H1 (cell line): ENCODE data around the gene TNIK. TPM values are rescaled to one million over a fixed set of nuclear protein-coding genes. Genes with fewer than 3 reads are reported as not detected.

ENCODE experiments used
- CTCF ChIA-PET: fragments of 300-600 bp; sonication (Branson Sonifier 250); formaldehyde crosslinking; loops from one replicate; lab custom pipeline; 2021; ENCODE audit not compliant: partially characterized antibody; lab: Charles Lee
- POLR2A ChIA-PET: fragments of 300-600 bp; sonication (Branson Sonifier 250); formaldehyde crosslinking; loops from one replicate; lab custom pipeline; 2021; ENCODE audit warnings: inconsistent platforms; ENCODE audit not compliant: partially characterized antibody; lab: Charles Lee
- DNase-seq, 2 experiments: peaks; one replicate each; pipeline versions ENCODE4 v3.0.0 to v3.0.0-alpha.2; 2010 to 2022; ENCODE audit warnings: low spot score in 2 of 2, low read depth in 1 of 2, mixed read lengths in 1 of 2
- FAIRE-seq: peaks from 2 replicates; lab custom pipeline; 2011; peaks lifted over from hg19 to GRCh38; lab: Jason Lieb, UNC
- H2AFZ ChIP-seq: 2 replicates; pipeline ENCODE4 v1.8.1; 2012; ENCODE audit warnings: low read length, inconsistent platforms
- H2AK5ac ChIP-seq: 2 replicates; pipeline ENCODE4 v1.6.1; 2013; ENCODE audit warnings: low read depth, low read length
- H2BK120ac ChIP-seq: replicated peaks from 2 replicates; pipeline ENCODE3; 2013; ENCODE audit warnings: low read depth, low read length, inconsistent platforms
- H2BK12ac ChIP-seq: 2 replicates; pipeline ENCODE4 v1.6.1; 2013; ENCODE audit warnings: low read depth, low read length
- H2BK15ac ChIP-seq: 2 replicates; pipeline ENCODE4 v1.6.1; 2013; ENCODE audit warnings: low read length
- H2BK20ac ChIP-seq: 2 replicates; pipeline ENCODE4 v1.6.1; 2013; ENCODE audit warnings: low read length
- H2BK5ac ChIP-seq: 2 replicates; pipeline ENCODE4 v1.6.1; 2013; ENCODE audit warnings: low read depth, low read length
- H3K14ac ChIP-seq: 2 replicates; pipeline ENCODE4 v1.6.1; 2013; ENCODE audit warnings: inconsistent platforms; ENCODE audit not compliant: insufficient read length
- H3K18ac ChIP-seq: 2 replicates; pipeline ENCODE4 v1.6.1; 2013; ENCODE audit warnings: low read length; ENCODE audit errors: extremely low read depth
- H3K23ac ChIP-seq: 2 replicates; pipeline ENCODE4 v1.6.1; 2013; ENCODE audit warnings: inconsistent platforms; ENCODE audit not compliant: insufficient read length
- H3K23me2 ChIP-seq: 2 replicates; pipeline ENCODE4 v1.6.1; 2013; ENCODE audit warnings: low read depth, low read length
- H3K27ac ChIP-seq: 2 replicates; pipeline ENCODE4 v1.6.1; 2011; ENCODE audit warnings: low read depth, low read length, inconsistent platforms
- H3K27me3 ChIP-seq, 4 experiments: replicated peaks in 1 of 4; 1 replicate in 1 of 4; 2 replicates in 3 of 4; pipeline versions ENCODE4 v1.6.1 to v1.8.1; 2011 to 2013; ENCODE audit warnings: low read length in 3 of 4, mild to moderate bottlenecking in 3 of 4, inconsistent platforms in 2 of 4, mixed read lengths in 2 of 4, moderate library complexity in 1 of 4; ENCODE audit not compliant: control insufficient read depth in 3 of 4, insufficient read depth in 3 of 4; ENCODE audit errors: extremely low read depth in 1 of 4
- H3K36me3 ChIP-seq, 4 experiments: 2 replicates each; pipeline versions ENCODE4 v1.6.1 to v1.8.1; 2011 to 2013; ENCODE audit warnings: mild to moderate bottlenecking in 4 of 4, low read length in 3 of 4, moderate library complexity in 2 of 4, control low read depth in 1 of 4, inconsistent platforms in 1 of 4; ENCODE audit not compliant: insufficient read depth in 4 of 4, control insufficient read depth in 2 of 4
- H3K4ac ChIP-seq: replicated peaks from 2 replicates; pipeline ENCODE3; 2013; ENCODE audit warnings: low read length, low read depth, mixed read lengths, inconsistent platforms; ENCODE audit not compliant: insufficient read length
- H3K4me1 ChIP-seq, 4 experiments: replicated peaks in 1 of 4; 1 replicate in 1 of 4; 2 replicates in 3 of 4; pipeline versions ENCODE4 v1.6.1 to v1.8.1; 2011 to 2013; ENCODE audit warnings: low read length in 3 of 4, inconsistent platforms in 2 of 4, mixed read lengths in 1 of 4; ENCODE audit not compliant: insufficient read depth in 4 of 4, control insufficient read depth in 3 of 4
- H3K4me2 ChIP-seq, 2 experiments: 2 replicates each; pipeline versions ENCODE4 v1.6.1 to v1.8.1; 2011 to 2013; ENCODE audit warnings: low read depth in 2 of 2, low read length in 2 of 2, control low read depth in 1 of 2, inconsistent platforms in 1 of 2, mild to moderate bottlenecking in 1 of 2; ENCODE audit not compliant: insufficient read depth in 1 of 2
- H3K4me3 ChIP-seq, 4 experiments: fragments of 200-600, 300-600 bp in 1 of 4; sonication (generic), shearing (Covaris generic), sonication (Bioruptor Twin) in 1 of 4; 2 replicates each; pipeline versions ENCODE4 v1.5.1 to v1.8.1; 2011 to 2016; ENCODE audit warnings: low read length in 4 of 4, low read depth in 3 of 4, control low read depth in 2 of 4, inconsistent platforms in 2 of 4, mild to moderate bottlenecking in 2 of 4, mixed read lengths in 1 of 4, moderate library complexity in 1 of 4; ENCODE audit not compliant: insufficient read depth in 2 of 4; ENCODE audit errors: extremely low read depth in 1 of 4
- H3K56ac ChIP-seq: replicated peaks from 2 replicates; pipeline ENCODE3; 2013; ENCODE audit warnings: low read depth, mild to moderate bottlenecking, mixed read lengths, low read length, inconsistent platforms; ENCODE audit not compliant: insufficient read length
- H3K79me1 ChIP-seq: 2 replicates; pipeline ENCODE4 v1.6.1; 2013; ENCODE audit warnings: low read depth, low read length, control low read depth
- H3K79me2 ChIP-seq, 2 experiments: 2 replicates each; pipeline versions ENCODE4 v1.6.1 to v1.8.1; 2012 to 2013; ENCODE audit warnings: low read length in 2 of 2, mild to moderate bottlenecking in 2 of 2, inconsistent platforms in 1 of 2; ENCODE audit not compliant: insufficient read depth in 2 of 2, control insufficient read depth in 1 of 2
- H3K9ac ChIP-seq, 4 experiments: replicated peaks in 1 of 4; 1 replicate in 1 of 4; 2 replicates in 3 of 4; pipeline versions ENCODE4 v1.6.1 to v1.8.1; 2011 to 2013; ENCODE audit warnings: low read depth in 3 of 4, low read length in 3 of 4, control low read depth in 2 of 4, mild to moderate bottlenecking in 2 of 4, moderate library complexity in 2 of 4, inconsistent platforms in 1 of 4; ENCODE audit errors: extremely low read depth in 1 of 4
- H3K9me3 ChIP-seq, 2 experiments: 2 replicates each; pipeline versions ENCODE4 v1.6.1 to v1.8.1; 2012 to 2013; ENCODE audit warnings: mild to moderate bottlenecking in 2 of 2, moderate library complexity in 2 of 2, control low read depth in 1 of 2, inconsistent platforms in 1 of 2, low read depth in 1 of 2, low read length in 1 of 2, mixed read lengths in 1 of 2; ENCODE audit not compliant: insufficient read depth in 2 of 2
- H4K20me1 ChIP-seq, 2 experiments: replicated peaks in 1 of 2; 2 replicates each; pipeline versions ENCODE3 to v1.8.1; 2011 to 2013; ENCODE audit warnings: inconsistent platforms in 2 of 2, low read length in 2 of 2, mild to moderate bottlenecking in 1 of 2; ENCODE audit not compliant: insufficient read depth in 2 of 2, control insufficient read depth in 1 of 2
- H4K5ac ChIP-seq: 2 replicates; pipeline ENCODE4 v1.6.1; 2013; ENCODE audit warnings: low read length, low read depth, mixed read lengths, inconsistent platforms; ENCODE audit not compliant: insufficient read length
- H4K8ac ChIP-seq: 2 replicates; pipeline ENCODE4 v1.8.0; 2013; ENCODE audit warnings: mild to moderate bottlenecking, moderate library complexity, low read length, inconsistent platforms; ENCODE audit not compliant: insufficient read depth; ENCODE audit errors: extremely low read depth
- H4K91ac ChIP-seq: replicated peaks from 2 replicates; pipeline ENCODE3; 2013; ENCODE audit warnings: low read length, mixed read lengths, inconsistent platforms; ENCODE audit not compliant: insufficient read length
- CTBP2 ChIP-seq: IDR thresholded peaks from 2 replicates; pipeline ENCODE4 v1.7.0; 2011; ENCODE audit warnings: borderline replicate concordance, mild to moderate bottlenecking, moderate library complexity, mixed read lengths, low read length; ENCODE audit not compliant: insufficient read depth, insufficient read length
- TAF7 ChIP-seq: optimal IDR thresholded peaks from 2 replicates; pipeline ENCODE3; 2011; ENCODE audit warnings: low read depth, mild to moderate bottlenecking, inconsistent platforms, low read length, moderate library complexity, borderline replicate concordance
- WGBS, 2 experiments: shearing (Covaris generic) in 1 of 2; methylation state at CpG; one replicate each; pipeline versions ENCODE4 v1.1.6 to v1.1.7; 2013 to 2015; ENCODE audit warnings: low lambda C conversion rate in 2 of 2, mixed read lengths in 2 of 2, inconsistent platforms in 1 of 2, low coverage in 1 of 2, missing lambda C conversion rate in 1 of 2; ENCODE audit not compliant: insufficient replicate concordance in 2 of 2, insufficient coverage in 1 of 2, insufficient read length in 1 of 2; ENCODE audit errors: extremely low coverage in 1 of 2, missing lambda C conversion rate in 1 of 2; 5-methylcytosine and 5-hydroxymethylcytosine counted together
- polyA plus RNA-seq, 7 experiments: library from polyadenylated mRNA; depleted of rRNA in 3 of 7; stranded (reverse) in 5 of 7; unstranded in 2 of 7; fragments of >200 nt in 5 of 7; fragments of 200-250 nt in 2 of 7; gene quantifications; 1 replicate in 5 of 7; 2 replicates in 1 of 7; 4 replicates in 1 of 7; pipeline versions ENCODE4 v1.2.1 to v1.2.3, GENCODE V29; 2011 to 2013; ENCODE audit warnings: missing spikeins in 2 of 7, mixed read lengths in 2 of 7
- total RNA-seq: library from RNA; stranded (reverse); fragmentation: NEBNext Ultra II Directional; extraction: Animal tissue kit (Norgen Biotek cat#: 25700); gene quantifications from 2 replicates; pipeline ENCODE4 v1.2.1, GENCODE V29; 2021

TNIK gene
- total and polyA plus RNA-seq, 2 of the 8 experiments (the other 6 are each of a cell fraction or from before 2014, with no cell fraction given) = 7.4 to 42.0 TPM

DNA sequence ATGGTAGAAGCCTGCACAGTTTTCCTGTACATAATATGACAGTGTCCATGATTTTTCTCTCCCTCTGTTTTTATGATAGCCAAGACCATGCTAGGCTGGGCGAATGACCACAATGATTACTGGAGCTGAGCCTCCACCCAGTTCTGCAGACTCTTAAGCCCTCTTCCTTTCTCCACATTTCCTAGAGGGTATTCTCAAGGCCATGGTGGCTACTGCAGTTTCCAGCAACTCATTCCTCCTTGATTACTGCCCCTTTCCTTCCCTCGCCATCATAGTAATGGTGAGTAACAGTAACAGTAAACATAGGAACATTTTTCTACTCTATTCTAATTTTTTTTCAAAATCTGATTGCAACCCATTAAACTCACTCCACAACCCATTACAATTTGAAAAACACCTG, 20.2 kb downstream of the TNIK start:
- Histone ChIP-seq H3K18ac (peak overlapping the region; percentile 11; the same call in 1 of the 2 replicates), H3K79me2 (peaks cover 0 to 70% of the 10 kb centered on the region in 2 experiments; a peak in 2 of 4 replicates), H3K23me2 (no peaks in the 10 kb centered on the region; the same call in 1 of the 2 replicates), H2BK15ac (0 out of 2 replicates have a peak overlapping the region, but pooled peaks have one; percentile 36), H4K8ac (no peak overlapping the region), H3K36me3 (no peaks in the 10 kb centered on the region), H2BK120ac (no peak overlapping the region), H3K27ac (0 out of 2 replicates have a peak overlapping the region, but pooled peaks have one; percentile 1), H3K27me3 (no peaks in the 10 kb centered on the region), H2BK12ac (peak overlapping the region; percentile 73; the same call in 1 of the 2 replicates), H3K23ac (no peak overlapping the region), H3K56ac (no peak overlapping the region), H3K14ac (no peak overlapping the region), H2AFZ (no peak overlapping the region), H2BK5ac (0 out of 2 replicates have a peak overlapping the region, but pooled peaks have one; percentile 35), H2AK5ac (0 out of 2 replicates have a peak overlapping the region, but pooled peaks have one; percentile 70), H4K20me1 (no peaks in the 10 kb centered on the region), H4K5ac (no peak overlapping the region), H3K4ac (peak overlapping the region; percentile 46), H3K79me1 (no peaks in the 10 kb centered on the region; the same call in 1 of the 2 replicates), H3K4me1 (peaks cover 0 to 24% (median 20%) of the 10 kb centered on the region in 4 experiments), H3K4me2 (no peak overlapping the region), H3K9ac (no peak overlapping the region), H2BK20ac (peak overlapping the region; percentile 83; the same call in 1 of the 2 replicates), H4K91ac (peak overlapping the region; percentile 50), H3K9me3 (no peaks in the 10 kb centered on the region), H3K4me3 (no peak overlapping the region)
- 93% methylated on average over 2 of the region's 2 CpGs; no CpG with 5 or more reads in 1 of the 2 experiments for WGBS, 2 experiments
- CTCF ChIA-PET = interaction anchor here (0.7 to 1.7 kb wide), 7 partner anchors 11 to 333 kb away, joined by 3 to 5 read pairs (median 3); no protein-coding TSS in a partner anchor
- no peak for FAIRE-seq
- POLR2A ChIA-PET = interaction anchor here (0.8 to 3.2 kb wide), 6 partner anchors 11 to 37 kb away, joined by 3 to 19 read pairs (median 4); partner anchors contain the start of gene TNIK
- no peak for DNase-seq
- TF ChIP-seq TAF7 = peak; percentile 79
- no peak for TF ChIP-seq CTBP2
